NCI-H82 (cell line): ENCODE results near the gene STK24.

Experiments
- DNase-seq: peaks from one replicate; lab custom pipeline; 2025; lab: John Stamatoyannopoulos, UW

STK24 gene

GRCh38 chr13:98473135-98473787 is 103.6 kb downstream of the STK24 start:
- DNase-seq = no peak

GRCh38 chr13:98471934-98472333 is 105.0 kb downstream of the STK24 start:
- no peak for DNase-seq

- DNase-seq = peak; percentile 22
These were observed 106.0 kb downstream of the STK24 start for GRCh38 chr13:98470920-98471319.

- no peak for DNase-seq
These were observed 108.0 kb downstream of the STK24 start for GRCh38 chr13:98468929-98469328.

GRCh38 chr13:98468361-98468760 is 108.5 kb downstream of the STK24 start:
- no peak for DNase-seq

- no peak for DNase-seq
These were observed 109.5 kb downstream of the STK24 start for GRCh38 chr13:98467263-98467985.

GRCh38 chr13:98466634-98467236 is 110.2 kb downstream of the STK24 start:
- DNase-seq = peak; percentile 70

- DNase-seq = no peak
These were observed 114.0 kb downstream of the STK24 start for GRCh38 chr13:98462946-98463345.

GRCh38 chr13:98462241-98462882 is 114.5 kb downstream of the STK24 start:
- no peak for DNase-seq

- DNase-seq = peak; percentile 42
These were observed 115.2 kb downstream of the STK24 start for GRCh38 chr13:98461486-98462240.

GRCh38 chr13:98460516-98460915 is 116.4 kb downstream of the STK24 start:
- DNase-seq = no peak

GRCh38 chr13:98459721-98460370 is 117.1 kb downstream of the STK24 start:
- DNase-seq = no peak

- DNase-seq = no peak
These were observed 117.7 kb downstream of the STK24 start for GRCh38 chr13:98459171-98459681.

- no peak for DNase-seq
These were observed 118.5 kb downstream of the STK24 start for GRCh38 chr13:98458431-98458830.

- no peak for DNase-seq
These were observed 119.9 kb downstream of the STK24 start for GRCh38 chr13:98457053-98457452.

- DNase-seq = peak; percentile 57
These were observed 120.5 kb downstream of the STK24 start for GRCh38 chr13:98456413-98456845.

GRCh38 chr13:98454389-98454881 is 122.5 kb downstream of the STK24 start:
- DNase-seq = no peak

GRCh38 chr13:98452851-98453843 is 123.8 kb downstream of the STK24 start:
- DNase-seq = no peak

GRCh38 chr13:98451676-98452470 is 125.0 kb downstream of the STK24 start:
- DNase-seq = no peak
